Common myeloid progenitor, CD34-positive (primary cell): ENCODE data around the gene PPP1R13B.

Experiments
- CTCF ChIA-PET: fragments of 350-600 bp; sonication (Branson Sonifier 250); formaldehyde crosslinking; loops from one replicate; lab custom pipeline; 2021; ENCODE audit warnings: antibody characterized with exemption; lab: Charles Lee
- POLR2A ChIA-PET: fragments of 350-600 bp; sonication (Branson Sonifier 250); formaldehyde crosslinking; loops from one replicate; lab custom pipeline; 2021; ENCODE audit warnings: antibody characterized with exemption; lab: Charles Lee
- DNase-seq, 3 donors: peaks; one replicate each; pipeline versions ENCODE4 v3.0.0 to v3.0.0-alpha.2; 2013
- H3K27ac ChIP-seq, 2 experiments: 1 replicate in 1 of 2; 2 replicates in 1 of 2; pipeline ENCODE4 v1.7.0; 2013; ENCODE audit warnings: inconsistent platforms in 2 of 2, low read length in 2 of 2, mild to moderate bottlenecking in 2 of 2, low read depth in 1 of 2, moderate library complexity in 1 of 2; ENCODE audit not compliant: severe bottlenecking in 2 of 2, insufficient read depth in 1 of 2, poor library complexity in 1 of 2
- H3K27me3 ChIP-seq, 5 experiments: replicated peaks in 2 of 5; 1 replicate in 3 of 5; 2 replicates in 2 of 5; pipeline versions ENCODE4 v1.6.1 to v1.7.0; 2013; ENCODE audit warnings: low read length in 4 of 5, mild to moderate bottlenecking in 2 of 5, moderate library complexity in 2 of 5, inconsistent platforms in 1 of 5; ENCODE audit not compliant: insufficient read depth in 5 of 5, control insufficient read depth in 4 of 5
- H3K36me3 ChIP-seq, 4 experiments: 1 replicate in 2 of 4; 2 replicates in 2 of 4; pipeline versions ENCODE4 v1.6.1 to v1.7.0; 2013; ENCODE audit warnings: low read length in 3 of 4, control low read depth in 1 of 4, mild to moderate bottlenecking in 1 of 4; ENCODE audit not compliant: control insufficient read depth in 4 of 4, insufficient read depth in 4 of 4
- H3K4me1 ChIP-seq, 4 experiments: 1 replicate in 3 of 4; 2 replicates in 1 of 4; pipeline versions ENCODE4 v1.6.1 to v1.7.1; 2013; ENCODE audit warnings: low read length in 3 of 4, mild to moderate bottlenecking in 3 of 4, control low read depth in 1 of 4, inconsistent platforms in 1 of 4, moderate library complexity in 1 of 4; ENCODE audit not compliant: control insufficient read depth in 4 of 4, insufficient read depth in 4 of 4; ENCODE audit errors: control extremely low read depth in 1 of 4
- H3K4me3 ChIP-seq, 7 experiments: 1 replicate in 4 of 7; 2 replicates in 3 of 7; pipeline versions ENCODE4 v1.5.1 to v1.7.0; 2013; ENCODE audit warnings: mild to moderate bottlenecking in 7 of 7, low read length in 6 of 7, moderate library complexity in 6 of 7, inconsistent platforms in 2 of 7, low read depth in 2 of 7, control low read depth in 1 of 7; ENCODE audit not compliant: insufficient read depth in 4 of 7, control insufficient read depth in 1 of 7; ENCODE audit errors: extremely low read depth in 1 of 7
- H3K9me3 ChIP-seq, 5 experiments: 1 replicate in 4 of 5; 2 replicates in 1 of 5; pipeline versions ENCODE4 v1.6.1 to v1.7.1; 2013; ENCODE audit warnings: low read length in 4 of 5, mild to moderate bottlenecking in 2 of 5, inconsistent platforms in 1 of 5, low read depth in 1 of 5, moderate library complexity in 1 of 5; ENCODE audit not compliant: control insufficient read depth in 4 of 5, insufficient read depth in 2 of 5; ENCODE audit errors: control extremely low read depth in 1 of 5
- WGBS: methylation state at CpG from one replicate; pipeline ENCODE4 v1.1.5; 2013; ENCODE audit not compliant: insufficient coverage; 5-methylcytosine and 5-hydroxymethylcytosine counted together

PPP1R13B gene

GRCh38 chr14:103749452-103749851 is 97.9 kb downstream of the PPP1R13B start:
- peaks cover 0 to 4% (median 0%) of the 10 kb centered on the region in 4 experiments for H3K4me1 ChIP-seq
- no peaks in the 10 kb centered on the region for H3K9me3 ChIP-seq
- POLR2A ChIA-PET: no interaction called here
- no peak for DNase-seq
- H3K36me3 ChIP-seq: no peaks in the 10 kb centered on the region
- no peak overlapping the region for H3K4me3 ChIP-seq
- H3K27ac ChIP-seq: no peak overlapping the region
- no peaks in the 10 kb centered on the region for H3K27me3 ChIP-seq
- CTCF ChIA-PET: no interaction called here
- 86% methylated on average over 5 of the region's 5 CpGs for WGBS

- Histone ChIP-seq H3K27me3 (no peaks in the 10 kb centered on the region), H3K4me3 (no peak overlapping the region), H3K9me3 (no peaks in the 10 kb centered on the region), H3K27ac (no peak overlapping the region), H3K4me1 (peaks cover 0 to 4% (median 0%) of the 10 kb centered on the region in 4 experiments), H3K36me3 (no peaks in the 10 kb centered on the region)
- no peak for DNase-seq
- 100% methylated on average over 3 of the region's 5 CpGs for WGBS
- POLR2A ChIA-PET: no interaction called here
- CTCF ChIA-PET: no interaction called here
Measured at GRCh38 chr14:103748534-103748857, 98.9 kb downstream of the PPP1R13B start.

DNA sequence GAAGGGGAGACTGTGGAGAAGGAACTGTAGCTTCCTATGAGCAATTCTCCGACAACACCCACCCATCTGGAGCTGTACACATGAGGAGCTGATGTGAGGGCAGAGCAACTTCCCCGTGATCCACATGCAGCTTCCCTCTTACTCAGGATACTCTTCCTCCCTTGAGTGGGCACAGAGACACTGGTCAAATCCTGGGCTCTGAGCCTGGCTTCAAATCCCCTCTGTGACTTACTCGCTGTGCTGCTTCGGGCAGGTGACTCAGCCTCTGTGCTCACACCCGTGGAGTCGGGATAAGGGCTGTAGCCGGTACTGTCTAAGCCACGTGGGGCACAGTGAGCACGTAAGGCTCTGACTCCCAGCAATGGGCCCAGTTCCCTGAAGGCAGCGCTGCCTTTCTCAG is 100.7 kb downstream of the PPP1R13B start:
- Histone ChIP-seq H3K4me3 (no peak overlapping the region), H3K4me1 (peaks cover 0 to 4% (median 0%) of the 10 kb centered on the region in 4 experiments), H3K36me3 (no peaks in the 10 kb centered on the region), H3K27ac (no peak overlapping the region), H3K27me3 (no peaks in the 10 kb centered on the region), H3K9me3 (no peaks in the 10 kb centered on the region)
- POLR2A ChIA-PET: no interaction called here
- DNase-seq: no peak
- CTCF ChIA-PET: interaction anchor here (0.7 kb wide), 1 partner anchor 10 kb away, joined by 3 read pairs; no protein-coding TSS in a partner anchor
- whole genome bisulfite sequencing: 96% methylated on average over 8 of the region's 10 CpGs

- peaks cover 0 to 3% (median 0%) of the 10 kb centered on the region in 4 experiments for H3K36me3 ChIP-seq
- no peaks in the 10 kb centered on the region for H3K27me3 ChIP-seq
- H3K27ac ChIP-seq: no peak overlapping the region
- DNase-seq: no peak
- peaks cover 0 to 9% (median 1%) of the 10 kb centered on the region in 4 experiments for H3K4me1 ChIP-seq
- POLR2A ChIA-PET: no interaction called here
- H3K9me3 ChIP-seq: no peaks in the 10 kb centered on the region
- CTCF ChIA-PET: no interaction called here
- 98% methylated on average over 4 of the region's 5 CpGs for WGBS
- H3K4me3 ChIP-seq: no peak overlapping the region
Measured at GRCh38 chr14:103745424-103745823, 102.0 kb downstream of the PPP1R13B start.

- H3K4me1 ChIP-seq: peaks cover 0 to 9% (median 1%) of the 10 kb centered on the region in 4 experiments
- H3K36me3 ChIP-seq: peaks cover 0 to 5% (median 0%) of the 10 kb centered on the region in 4 experiments
- ChIA-PET CTCF (interaction anchor here (0.6 kb wide), 1 partner anchor 14 kb away, joined by 3 read pairs; no protein-coding TSS in a partner anchor), POLR2A (no interaction called here)
- H3K27ac ChIP-seq: no peak overlapping the region
- no peaks in the 10 kb centered on the region for H3K9me3 ChIP-seq
- WGBS: 90% methylated on average over 15 of the region's 15 CpGs
- H3K27me3 ChIP-seq: no peaks in the 10 kb centered on the region
- no peak overlapping the region for H3K4me3 ChIP-seq
- DNase-seq: no peak
Measured at GRCh38 chr14:103744621-103745395, 102.6 kb downstream of the PPP1R13B start.

DNA sequence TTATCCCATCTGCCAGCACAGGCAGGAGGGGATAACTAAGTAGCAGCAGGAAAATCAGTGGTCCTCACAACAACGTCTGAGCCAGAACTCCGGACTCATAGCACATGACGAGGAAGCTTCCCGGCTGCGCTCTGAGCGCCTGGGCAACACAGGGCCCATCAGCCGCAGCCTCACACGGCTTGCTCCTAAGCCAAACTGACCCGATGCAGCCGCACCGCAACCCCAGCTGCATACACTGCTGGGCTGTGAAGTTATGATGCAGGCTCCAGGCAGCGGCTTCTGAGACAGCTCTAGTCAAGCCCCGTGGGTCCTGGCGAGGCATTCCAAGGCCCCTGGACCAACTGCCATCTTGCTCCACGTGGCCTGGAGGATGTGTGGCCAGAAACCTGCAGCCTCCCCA is 103.7 kb downstream of the PPP1R13B start:
- Histone ChIP-seq H3K36me3 (peaks cover 0 to 8% (median 0%) of the 10 kb centered on the region in 4 experiments), H3K27ac (no peak overlapping the region), H3K9me3 (no peaks in the 10 kb centered on the region), H3K4me1 (peaks cover 0 to 5% (median 1%) of the 10 kb centered on the region in 4 experiments), H3K27me3 (no peaks in the 10 kb centered on the region), H3K4me3 (no peak overlapping the region)
- no peak for DNase-seq
- WGBS: over 99% methylated on average over 15 of the region's 15 CpGs
- ChIA-PET POLR2A (no interaction called here), CTCF (no interaction called here)

GRCh38 chr14:103742499-103743255 is 104.7 kb downstream of the PPP1R13B start:
- H3K27me3 ChIP-seq: no peaks in the 10 kb centered on the region
- peaks cover 0 to 5% (median 1%) of the 10 kb centered on the region in 4 experiments for H3K4me1 ChIP-seq
- H3K36me3 ChIP-seq: peaks cover 0 to 8% (median 0%) of the 10 kb centered on the region in 4 experiments
- CTCF ChIA-PET: interaction anchor here (1.8 kb wide), 1 partner anchor 9 kb away, joined by 9 read pairs; no protein-coding TSS in a partner anchor
- POLR2A ChIA-PET: no interaction called here
- H3K4me3 ChIP-seq: no peak overlapping the region
- 94% methylated on average over 14 of the region's 14 CpGs for WGBS
- H3K27ac ChIP-seq: no peak overlapping the region
- H3K9me3 ChIP-seq: no peaks in the 10 kb centered on the region
- no peak for DNase-seq
